Upper lobe of right lung (tissue), 1 donor: Measurements from ENCODE around the gene HGD. TPM values are rescaled to one million over a fixed set of nuclear protein-coding genes. Genes with fewer than 3 reads are reported as not detected.

Experiments used
- ATAC-seq: fragments of 200-7000 bp; cut with Tn5 transposase; one replicate; pipeline ENCODE4 v1.9.1; 2020; ENCODE audit warnings: mild to moderate bottlenecking, moderate library complexity
- DNase-seq: peaks from one replicate; pipeline ENCODE4 v3.0.0-alpha.2; 2020
- H3K27ac ChIP-seq: fragments of 200-600 bp; one replicate; pipeline ENCODE4 v1.8.0; 2022
- H3K27me3 ChIP-seq: fragments of 200-600 bp; one replicate; pipeline ENCODE4 v1.8.0; 2022; ENCODE audit warnings: mild to moderate bottlenecking
- H3K36me3 ChIP-seq: fragments of 200-600 bp; one replicate; pipeline ENCODE4 v1.8.0; 2022
- H3K4me1 ChIP-seq: fragments of 200-600 bp; one replicate; pipeline ENCODE4 v1.8.0; 2022
- H3K4me3 ChIP-seq: fragments of 200-600 bp; one replicate; pipeline ENCODE4 v1.8.0; 2022; ENCODE audit warnings: mild to moderate bottlenecking
- H3K9me3 ChIP-seq: fragments of 200-600 bp; one replicate; pipeline ENCODE4 v1.8.0; 2022
- CTCF ChIP-seq: fragments of 200-600 bp; IDR thresholded peaks from one replicate; pipeline ENCODE4 v1.8.0; 2022; ENCODE audit warnings: antibody characterized with exemption
- intact Hi-C: fragments of 100-400 bp; cut with DNase I; formaldehyde crosslinking; loops from one replicate; pipeline ENCODE4 v1.11.0; 2022
- total RNA-seq: library from RNA; stranded (reverse); fragmentation: NEBNext Ultra II Directional; extraction: Animal tissue kit (Norgen Biotek cat#: 25700); gene quantifications from one replicate; pipeline ENCODE4 v1.2.1, GENCODE V29; 2021
- donor health status: DM: no; HTN: yes; CAD: no; lungs with severe emphysema.

The HGD gene
- total RNA-seq, 1 donor from 2014 or later, result 3.2 TPM

GRCh38 chr3:120652281-120652680 lies 29.8 kb downstream of the HGD start:
- intact Hi-C loops, result no loop called here
- Histone ChIP-seq H3K9me3 (no peaks in the 10 kb centered on the region), H3K27me3 (no peaks in the 10 kb centered on the region), H3K36me3 (no peaks in the 10 kb centered on the region), H3K27ac (no peak overlapping the region), H3K4me3 (no peak overlapping the region), H3K4me1 (no peaks in the 10 kb centered on the region)
- no peak for TF ChIP-seq CTCF
- no peak for DNase-seq
- no peak for ATAC-seq

GRCh38 chr3:120650311-120650710 lies 31.7 kb downstream of the HGD start:
- no peak overlapping the region for H3K4me3 ChIP-seq
- H3K4me1 ChIP-seq, result no peaks in the 10 kb centered on the region
- no peaks in the 10 kb centered on the region for H3K9me3 ChIP-seq
- H3K27ac ChIP-seq, result no peak overlapping the region
- no peaks in the 10 kb centered on the region for H3K36me3 ChIP-seq
- intact Hi-C loops, result no loop called here
- DNase-seq (no peak), ATAC-seq (no peak)
- H3K27me3 ChIP-seq, result no peaks in the 10 kb centered on the region
- no peak for TF ChIP-seq CTCF

GRCh38 chr3:120649830-120650233 lies 32.2 kb downstream of the HGD start:
- Histone ChIP-seq H3K4me1 (no peaks in the 10 kb centered on the region), H3K36me3 (no peaks in the 10 kb centered on the region), H3K9me3 (no peaks in the 10 kb centered on the region), H3K4me3 (no peak overlapping the region), H3K27me3 (no peaks in the 10 kb centered on the region), H3K27ac (no peak overlapping the region)
- no peak for TF ChIP-seq CTCF
- DNase-seq (no peak), ATAC-seq (no peak)
- intact Hi-C loops, result no loop called here

GRCh38 chr3:120648290-120648689 lies 33.7 kb downstream of the HGD start:
- DNase-seq (no peak), ATAC-seq (no peak)
- H3K9me3 ChIP-seq, result no peaks in the 10 kb centered on the region
- no peaks in the 10 kb centered on the region for H3K36me3 ChIP-seq
- intact Hi-C loops, result no loop called here
- H3K4me1 ChIP-seq, result no peaks in the 10 kb centered on the region
- no peaks in the 10 kb centered on the region for H3K27me3 ChIP-seq
- no peak overlapping the region for H3K27ac ChIP-seq
- no peak for TF ChIP-seq CTCF
- no peak overlapping the region for H3K4me3 ChIP-seq

- Histone ChIP-seq H3K36me3 (no peaks in the 10 kb centered on the region), H3K4me3 (no peak overlapping the region), H3K27me3 (no peaks in the 10 kb centered on the region), H3K4me1 (no peaks in the 10 kb centered on the region), H3K9me3 (no peaks in the 10 kb centered on the region), H3K27ac (no peak overlapping the region)
- DNase-seq, result no peak
- ATAC-seq, result no peak
- no peak for TF ChIP-seq CTCF
- intact Hi-C loops, result no loop called here
Observed at GRCh38 chr3:120646771-120647432, 35.1 kb downstream of the HGD start.
